Keratinocyte (primary cell): ENCODE data around the gene SMIM20. TPM values are rescaled to one million over a fixed set of nuclear protein-coding genes. Genes with fewer than 3 reads are reported as not detected.

Source experiments
- DNase-seq: peaks from one replicate; pipeline ENCODE4 v3.0.0-alpha.2; 2011; ENCODE audit warnings: low read depth, missing footprints, low spot score
- FAIRE-seq: peaks from 2 replicates; lab custom pipeline; 2011; peaks lifted over from hg19 to GRCh38; lab: Jason Lieb, UNC
- H2AFZ ChIP-seq: 2 replicates; pipeline ENCODE4 v1.6.0; 2012; ENCODE audit warnings: low read length, control low read depth, inconsistent platforms; ENCODE audit not compliant: control insufficient read depth
- H3K27ac ChIP-seq: 2 replicates; pipeline ENCODE4 v1.5.1; 2011; ENCODE audit warnings: low read length; ENCODE audit not compliant: control insufficient read depth, insufficient read depth
- H3K27me3 ChIP-seq: 3 replicates; pipeline ENCODE4 v1.6.0; 2011; ENCODE audit warnings: low read length; ENCODE audit not compliant: control insufficient read depth, insufficient read depth; ENCODE audit errors: extremely low read depth
- H3K36me3 ChIP-seq, 2 experiments: 2 replicates in 1 of 2; 3 replicates in 1 of 2; pipeline ENCODE4 v1.5.1; 2011; ENCODE audit warnings: low read length in 2 of 2, mild to moderate bottlenecking in 1 of 2; ENCODE audit not compliant: control insufficient read depth in 2 of 2, insufficient read depth in 2 of 2; ENCODE audit errors: extremely low read depth in 1 of 2
- H3K4me1 ChIP-seq: 3 replicates; pipeline ENCODE4 v1.5.1; 2011; ENCODE audit warnings: low read length; ENCODE audit not compliant: control insufficient read depth, insufficient read depth; ENCODE audit errors: extremely low read depth
- H3K4me2 ChIP-seq: 3 replicates; pipeline ENCODE4 v1.6.0; 2011; ENCODE audit warnings: low read depth, low read length; ENCODE audit not compliant: control insufficient read depth, insufficient read depth; ENCODE audit errors: extremely low read depth
- H3K4me3 ChIP-seq, 3 experiments: fragments of 200-600 bp in 1 of 3; sonication (generic) in 1 of 3; 2 replicates in 2 of 3; 3 replicates in 1 of 3; pipeline ENCODE4 v1.5.1; 2011 to 2016; ENCODE audit warnings: low read length in 3 of 3, mild to moderate bottlenecking in 3 of 3, control low read depth in 2 of 3, inconsistent platforms in 1 of 3, low read depth in 1 of 3, mixed read lengths in 1 of 3, mixed run types in 1 of 3, moderate library complexity in 1 of 3; ENCODE audit not compliant: control insufficient read depth in 2 of 3, insufficient read depth in 2 of 3; ENCODE audit errors: extremely low read depth in 1 of 3
- H3K79me2 ChIP-seq: 2 replicates; pipeline ENCODE4 v1.6.0; 2012; ENCODE audit warnings: low read length; ENCODE audit not compliant: control insufficient read depth, insufficient read depth
- H3K9ac ChIP-seq: 3 replicates; pipeline ENCODE4 v1.6.0; 2011; ENCODE audit warnings: low read length; ENCODE audit not compliant: control insufficient read depth, insufficient read depth; ENCODE audit errors: extremely low read depth
- H3K9me1 ChIP-seq: 3 replicates; pipeline ENCODE4 v1.6.0; 2011; ENCODE audit warnings: low read length; ENCODE audit not compliant: control insufficient read depth, insufficient read depth; ENCODE audit errors: extremely low read depth
- H3K9me3 ChIP-seq: 2 replicates; pipeline ENCODE4 v1.5.1; 2012; ENCODE audit warnings: low read depth, low read length; ENCODE audit not compliant: control insufficient read depth
- H4K20me1 ChIP-seq: 3 replicates; pipeline ENCODE4 v1.6.0; 2011; ENCODE audit warnings: low read length; ENCODE audit not compliant: control insufficient read depth, insufficient read depth; ENCODE audit errors: extremely low read depth
- EZH2 ChIP-seq: IDR thresholded peaks from one replicate; pipeline ENCODE4 v1.6.1; 2012; ENCODE audit warnings: inconsistent platforms, mild to moderate bottlenecking, low read length, moderate library complexity
- dilution Hi-C: fragments of 300-500 bp; cut with MboI; formaldehyde crosslinking; loops from one replicate; pipeline ENCODE4 v1.7.0; 2020; ENCODE audit warnings: low sequenced_read_pairs; ENCODE audit not compliant: extremely low pct_ligation_motif_present
- polyA plus RNA-seq, 5 experiments: library from polyadenylated mRNA; depleted of rRNA in 3 of 5; stranded (reverse) in 3 of 5; stranded (forward) in 1 of 5; unstranded in 1 of 5; fragments of >200 nt; gene quantifications; 1 replicate in 1 of 5; 2 replicates in 3 of 5; 3 replicates in 1 of 5; pipeline versions ENCODE4 v1.2.1 to v1.2.3, GENCODE V29; 2011 to 2012; ENCODE audit warnings: missing spikeins in 2 of 5, low read depth in 1 of 5, low replicate concordance in 1 of 5
- TF ChIP-seq, protein P1 (sequence below), 3 experiments: IDR thresholded peaks in 1 of 3; conservative IDR thresholded peaks in 1 of 3; optimal IDR thresholded peaks in 1 of 3; 2 replicates in 2 of 3; 3 replicates in 1 of 3; pipeline versions ENCODE3 to v1.5.1; 2011; ENCODE audit warnings: low read length in 3 of 3, mild to moderate bottlenecking in 3 of 3, moderate library complexity in 2 of 3, control low read depth in 1 of 3, inconsistent platforms in 1 of 3; ENCODE audit not compliant: insufficient read depth in 2 of 3; ENCODE audit errors: extremely low read depth in 1 of 3

Gene SMIM20
- polyA plus RNA-seq, 1 donor (not counting 4 experiments of a cell fraction or from before 2014, with no cell fraction given), result 29.5 TPM

DNA sequence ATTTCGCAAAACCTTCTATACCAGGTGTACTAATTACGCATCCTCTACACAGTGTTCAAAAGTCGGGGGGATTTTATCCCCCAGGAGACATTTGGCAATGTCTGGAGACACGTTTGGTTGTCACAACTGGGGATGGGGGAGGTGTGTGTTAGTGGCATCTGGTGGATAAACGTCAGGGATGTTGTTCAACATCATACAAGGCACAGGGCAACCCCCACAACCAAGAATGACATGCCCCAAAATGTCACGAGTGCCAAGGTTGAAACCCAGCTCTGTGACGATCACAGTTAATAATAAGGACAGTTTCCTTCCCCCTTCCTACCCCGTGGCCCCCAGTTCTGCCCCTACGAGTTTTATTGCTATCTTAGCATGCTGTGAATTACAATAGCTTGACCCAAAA, 35.3 kb upstream of the SMIM20 start:
- dilution Hi-C loops, result no loop called here
- H3K9ac ChIP-seq, result no peak overlapping the region
- no peaks in the 10 kb centered on the region for H3K9me1 ChIP-seq
- no peaks in the 10 kb centered on the region for H3K9me3 ChIP-seq
- FAIRE-seq (no peak), DNase-seq (no peak)
- H3K36me3 ChIP-seq, result no peaks in the 10 kb centered on the region
- no peaks in the 10 kb centered on the region for H4K20me1 ChIP-seq
- no peak overlapping the region for H2AFZ ChIP-seq
- no peak overlapping the region for H3K27ac ChIP-seq
- H3K4me3 ChIP-seq, result no peak overlapping the region
- TF ChIP-seq, protein P1, sequence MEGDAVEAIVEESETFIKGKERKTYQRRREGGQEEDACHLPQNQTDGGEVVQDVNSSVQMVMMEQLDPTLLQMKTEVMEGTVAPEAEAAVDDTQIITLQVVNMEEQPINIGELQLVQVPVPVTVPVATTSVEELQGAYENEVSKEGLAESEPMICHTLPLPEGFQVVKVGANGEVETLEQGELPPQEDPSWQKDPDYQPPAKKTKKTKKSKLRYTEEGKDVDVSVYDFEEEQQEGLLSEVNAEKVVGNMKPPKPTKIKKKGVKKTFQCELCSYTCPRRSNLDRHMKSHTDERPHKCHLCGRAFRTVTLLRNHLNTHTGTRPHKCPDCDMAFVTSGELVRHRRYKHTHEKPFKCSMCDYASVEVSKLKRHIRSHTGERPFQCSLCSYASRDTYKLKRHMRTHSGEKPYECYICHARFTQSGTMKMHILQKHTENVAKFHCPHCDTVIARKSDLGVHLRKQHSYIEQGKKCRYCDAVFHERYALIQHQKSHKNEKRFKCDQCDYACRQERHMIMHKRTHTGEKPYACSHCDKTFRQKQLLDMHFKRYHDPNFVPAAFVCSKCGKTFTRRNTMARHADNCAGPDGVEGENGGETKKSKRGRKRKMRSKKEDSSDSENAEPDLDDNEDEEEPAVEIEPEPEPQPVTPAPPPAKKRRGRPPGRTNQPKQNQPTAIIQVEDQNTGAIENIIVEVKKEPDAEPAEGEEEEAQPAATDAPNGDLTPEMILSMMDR (optimal IDR thresholded peaks at IDR 0.05 in 1 of 3, IDR thresholded peaks at IDR 0.05 in 1 of 3, conservative IDR thresholded peaks at IDR 0.05 in 1 of 3; ENCODE audit: extremely low read depth in 1 of 3, insufficient read depth in 2 of 3, low read length in 3 of 3), result no peak
- H3K4me2 ChIP-seq, result no peak overlapping the region
- H3K4me1 ChIP-seq, result peaks cover 6% of the 10 kb centered on the region
- H3K27me3 ChIP-seq, result no peaks in the 10 kb centered on the region
- H3K79me2 ChIP-seq, result no peaks in the 10 kb centered on the region

DNA sequence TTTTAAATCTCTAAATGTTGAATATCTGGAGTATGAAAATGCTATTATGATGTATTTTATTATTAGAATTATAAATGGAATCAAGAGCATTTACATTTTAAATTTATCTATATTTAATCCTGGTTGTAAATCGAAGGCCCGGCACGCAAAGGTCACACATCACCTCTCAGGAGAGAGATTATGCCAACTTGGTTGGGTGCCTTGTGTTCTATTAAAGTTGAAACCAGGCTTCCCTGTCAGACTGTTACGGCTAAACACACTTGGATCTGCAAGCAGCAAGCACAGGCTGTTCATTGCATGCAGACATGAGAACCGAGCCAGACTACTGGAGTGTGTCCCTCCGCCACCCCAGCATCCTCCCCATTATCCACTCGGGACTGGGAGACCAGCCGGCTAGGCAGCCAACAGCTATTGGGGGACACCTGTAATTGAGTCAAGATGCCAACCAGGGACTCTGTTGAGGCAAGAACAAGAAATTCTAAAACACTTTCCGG, 34.9 kb upstream of the SMIM20 start:
- H3K4me3 ChIP-seq, result no peak overlapping the region
- no peak overlapping the region for H3K4me2 ChIP-seq
- dilution Hi-C loops, result no loop called here
- no peaks in the 10 kb centered on the region for H3K9me3 ChIP-seq
- H3K4me1 ChIP-seq, result peaks cover 10% of the 10 kb centered on the region
- no peaks in the 10 kb centered on the region for H3K79me2 ChIP-seq
- DNase-seq (no peak), FAIRE-seq (no peak)
- H3K27me3 ChIP-seq, result no peaks in the 10 kb centered on the region
- no peaks in the 10 kb centered on the region for H3K9me1 ChIP-seq
- no peaks in the 10 kb centered on the region for H4K20me1 ChIP-seq
- no peaks in the 10 kb centered on the region for H3K36me3 ChIP-seq
- TF ChIP-seq, protein P1 (optimal IDR thresholded peaks at IDR 0.05 in 1 of 3, IDR thresholded peaks at IDR 0.05 in 1 of 3, conservative IDR thresholded peaks at IDR 0.05 in 1 of 3; ENCODE audit: extremely low read depth in 1 of 3, insufficient read depth in 2 of 3, low read length in 3 of 3), result no peak
- no peak for TF ChIP-seq EZH2
- no peak overlapping the region for H3K9ac ChIP-seq
- no peak overlapping the region for H2AFZ ChIP-seq
- no peak overlapping the region for H3K27ac ChIP-seq
